HG02973 (cell line): ENCODE measurements around the gene DAND5.

ENCODE experiments used
- ATAC-seq: cut with Tn5 transposase; IDR thresholded peaks from one replicate; pipeline ENCODE4 v1.9.1; 2021; ENCODE audit warnings: moderate library complexity; ENCODE audit not compliant: unreplicated experiment

Gene DAND5, protein sequence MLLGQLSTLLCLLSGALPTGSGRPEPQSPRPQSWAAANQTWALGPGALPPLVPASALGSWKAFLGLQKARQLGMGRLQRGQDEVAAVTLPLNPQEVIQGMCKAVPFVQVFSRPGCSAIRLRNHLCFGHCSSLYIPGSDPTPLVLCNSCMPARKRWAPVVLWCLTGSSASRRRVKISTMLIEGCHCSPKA

DNA sequence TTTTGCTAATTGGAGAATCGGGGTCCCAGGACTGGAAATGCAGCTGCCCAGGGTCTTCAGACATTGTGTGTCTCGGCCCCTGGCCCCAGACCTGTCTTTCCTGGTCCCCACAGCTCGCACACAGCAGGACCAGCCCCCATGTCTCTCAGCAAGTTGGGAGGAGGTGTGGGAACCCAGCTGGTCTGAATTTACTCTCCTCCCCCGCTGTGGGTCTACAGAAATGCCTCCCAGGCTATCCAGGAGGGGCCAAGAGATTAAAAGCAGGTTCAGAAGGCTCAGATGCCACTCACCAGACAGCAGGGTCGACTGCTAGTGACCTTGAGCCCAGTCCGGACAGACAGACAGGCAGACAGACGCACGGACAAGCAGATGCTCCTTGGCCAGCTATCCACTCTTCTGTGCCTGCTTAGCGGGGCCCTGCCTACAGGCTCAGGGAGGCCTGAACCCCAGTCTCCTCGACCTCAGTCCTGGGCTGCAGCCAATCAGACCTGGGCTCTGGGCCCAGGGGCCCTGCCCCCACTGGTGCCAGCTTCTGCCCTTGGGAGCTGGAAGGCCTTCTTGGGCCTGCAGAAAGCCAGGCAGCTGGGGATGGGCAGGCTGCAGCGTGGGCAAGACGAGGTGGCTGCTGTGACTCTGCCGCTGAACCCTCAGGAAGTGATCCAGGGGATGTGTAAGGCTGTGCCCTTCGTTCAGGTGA, at the start of gene DAND5:
Gene DAND5 (plus strand): TSS at position 285 of the 697 bp plus-strand sequence. CDS start 85 bp downstream, at position 370.
- ATAC-seq: no peak

DNA sequence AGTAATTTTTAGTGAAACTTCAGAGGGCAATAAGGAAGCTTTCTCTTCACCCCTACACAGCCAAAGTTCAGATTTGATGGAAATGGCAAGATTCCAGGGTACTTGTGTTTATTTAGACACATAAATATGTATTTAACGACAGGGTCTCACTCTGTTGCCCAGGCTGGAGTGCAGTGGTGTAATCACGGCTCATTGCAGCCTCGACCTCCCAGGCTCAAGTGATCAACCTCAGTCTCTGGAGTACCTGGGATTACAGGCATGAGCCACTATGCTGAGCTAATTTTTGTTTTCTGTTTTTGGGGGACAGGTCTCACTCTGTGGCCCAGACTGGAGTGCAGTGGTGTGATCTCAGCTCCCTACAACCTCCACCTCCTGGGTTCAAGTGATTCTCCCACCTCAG, 48.3 kb upstream of the DAND5 start:
- no peak for ATAC-seq

DNA sequence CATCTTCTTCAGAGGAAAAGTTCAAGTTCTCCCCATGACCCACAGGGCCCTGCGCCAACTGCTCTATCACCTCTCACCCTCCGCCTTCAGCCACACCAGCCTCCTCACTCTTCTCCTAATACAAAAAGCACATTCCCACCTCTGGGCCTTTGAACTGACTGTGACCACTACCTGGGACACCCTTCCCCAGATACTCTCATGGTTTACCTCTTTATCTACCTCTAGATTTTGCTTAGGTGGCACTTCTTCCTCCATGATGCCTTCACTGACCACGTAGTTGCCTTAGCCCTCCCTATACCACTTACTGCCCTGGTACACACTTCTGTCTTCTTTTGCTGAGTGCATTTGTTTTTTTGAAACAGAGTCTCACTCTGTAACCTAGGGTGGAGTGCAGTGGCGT, 46.4 kb upstream of the DAND5 start:
- no peak for ATAC-seq

DNA sequence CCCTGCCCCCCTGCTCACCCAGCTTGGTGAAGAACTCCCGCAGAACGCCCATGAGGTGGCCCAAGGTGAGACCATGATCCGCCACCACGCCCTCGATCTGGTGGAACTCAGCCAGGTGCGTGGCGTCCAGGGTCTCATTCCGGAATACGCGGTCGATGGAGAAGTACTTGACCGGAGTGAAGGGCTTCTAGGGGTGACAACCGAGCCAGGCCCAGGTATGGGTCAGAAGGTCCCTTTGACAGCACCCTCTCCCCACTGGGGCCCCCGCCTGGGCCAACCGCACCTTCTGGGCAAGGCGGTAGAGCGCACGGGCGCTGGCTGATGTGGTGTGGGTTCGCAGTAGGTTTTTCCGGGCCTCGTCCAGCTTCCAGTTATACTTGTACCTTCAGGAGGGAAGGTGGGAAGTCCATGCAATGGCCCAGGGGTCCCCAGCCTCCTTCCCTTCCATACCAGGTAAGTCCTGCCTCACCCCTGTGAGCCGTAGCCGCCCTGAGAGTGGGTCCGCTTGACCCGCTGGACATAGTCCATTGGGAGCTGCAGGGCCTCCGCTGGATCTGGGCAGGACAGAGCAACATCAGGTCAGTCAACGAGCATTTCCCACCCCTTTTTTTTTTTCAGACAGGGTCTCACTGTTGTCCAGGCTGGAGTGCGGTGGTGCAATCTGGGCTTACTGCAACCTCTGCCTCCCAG, 44.6 kb upstream of the DAND5 start:
- ATAC-seq: no peak

DNA sequence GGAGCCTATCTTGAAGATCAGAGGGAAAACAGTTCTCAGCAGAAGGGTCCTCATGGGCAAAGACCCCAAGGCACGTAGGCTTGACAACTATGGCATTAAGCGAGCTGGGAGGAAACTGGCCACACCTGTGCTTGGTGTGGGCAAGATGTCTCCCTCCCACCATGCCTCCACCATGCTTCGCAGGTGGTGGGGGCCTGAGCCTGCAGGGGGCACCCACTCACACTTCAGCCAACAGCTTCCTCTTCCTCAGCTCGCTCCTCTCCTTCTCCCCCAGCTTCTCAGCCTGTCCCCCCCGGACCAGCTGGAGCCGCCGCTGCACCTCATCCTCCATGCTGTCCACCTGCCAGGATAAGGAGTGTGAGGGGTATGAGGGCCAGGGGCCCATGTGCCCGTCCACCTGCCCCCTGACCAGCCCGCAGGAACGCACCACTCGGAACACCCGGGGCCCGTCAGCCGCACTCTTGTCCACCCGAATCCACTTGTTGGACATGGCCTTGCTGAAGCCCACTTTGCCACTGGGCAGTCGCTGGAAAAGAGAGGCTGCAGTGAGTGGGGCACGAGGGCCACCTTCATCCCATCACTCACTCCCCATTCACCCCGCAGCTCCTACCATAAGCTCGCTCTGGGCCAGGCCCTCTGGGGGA, 39.3 kb upstream of the DAND5 start:
- no peak for ATAC-seq

DNA sequence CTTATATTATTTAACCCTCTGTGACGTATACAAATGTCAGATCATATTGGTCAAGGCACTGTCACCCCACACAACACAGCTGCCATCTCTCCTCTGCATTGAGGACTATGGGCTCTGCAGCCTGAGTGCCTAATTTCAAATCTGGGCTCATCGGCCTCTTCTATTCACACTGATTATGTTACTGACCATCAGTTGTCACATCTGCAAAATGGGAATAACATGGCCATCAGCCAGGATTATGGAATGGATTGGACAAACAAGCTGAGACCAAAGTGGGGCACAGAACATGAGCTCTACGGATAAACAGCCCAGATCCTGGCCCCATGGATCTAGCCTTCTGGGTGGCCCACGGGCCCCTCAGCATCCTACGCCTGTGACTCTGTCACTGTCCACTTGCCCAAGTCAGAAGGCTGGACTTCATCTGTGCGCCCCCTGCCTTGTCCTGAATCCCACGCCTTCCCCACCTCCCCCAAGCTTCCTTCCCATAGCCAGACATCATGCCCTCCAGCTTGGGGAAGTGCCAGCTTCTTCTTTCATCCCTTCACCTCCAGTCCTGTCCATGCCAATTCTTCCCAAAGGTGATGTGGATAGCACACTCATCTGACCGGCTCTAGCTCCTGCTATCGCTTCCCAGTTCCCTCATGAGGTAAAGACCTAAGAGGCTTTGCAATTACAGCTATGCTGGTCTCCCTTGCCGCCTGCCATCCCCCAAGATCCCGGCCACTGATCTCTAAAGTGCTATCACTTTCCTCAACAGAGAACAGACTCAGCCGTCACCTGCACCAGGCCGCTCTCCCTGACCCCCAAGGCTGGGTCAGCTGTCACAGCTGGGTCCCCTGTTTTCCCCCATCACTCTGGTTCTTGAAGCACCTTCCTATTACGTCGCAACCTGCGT, 36.7 kb upstream of the DAND5 start:
- no peak for ATAC-seq

DNA sequence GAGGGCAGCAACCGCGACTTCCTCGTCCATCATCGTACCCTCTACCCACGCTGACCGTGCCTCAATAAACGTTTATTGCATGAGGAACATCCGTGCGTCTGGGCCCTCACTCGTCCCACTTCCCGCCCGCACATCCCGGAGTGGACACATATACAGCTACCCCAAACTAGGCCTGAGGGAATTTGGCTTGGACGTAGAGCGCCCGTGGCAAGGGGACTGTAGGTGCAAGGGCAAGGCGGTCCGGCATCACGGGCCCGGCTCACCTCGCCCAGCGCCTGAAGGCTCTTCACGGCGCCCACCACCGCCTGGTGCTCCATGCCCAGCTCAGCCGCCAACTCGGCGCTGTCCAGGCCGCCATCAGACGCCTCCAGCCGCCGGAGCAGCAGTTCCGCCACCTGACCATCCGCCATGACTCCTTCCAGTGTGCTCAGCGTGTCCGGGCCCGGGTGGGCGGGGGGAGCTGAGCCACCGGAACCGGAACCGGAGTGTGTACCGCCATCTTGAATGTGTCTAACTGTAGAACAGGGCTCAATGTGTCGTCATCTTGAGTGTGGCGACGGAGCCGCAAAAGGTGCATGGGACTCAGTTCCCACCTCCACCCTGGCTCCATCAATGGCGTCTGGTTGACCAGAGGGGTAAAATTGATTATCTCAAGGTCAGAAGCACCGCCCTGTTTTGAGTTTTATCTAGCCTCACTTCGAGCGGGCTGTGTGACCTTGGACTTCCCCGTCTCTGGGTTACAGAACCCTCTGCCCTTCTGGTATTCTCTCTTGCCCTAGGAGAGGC, 35.9 kb upstream of the DAND5 start, which contains the start of gene FARSA:
Gene FARSA (minus strand): TSS at position 425 of the 786 bp plus-strand sequence. CDS start 15 bp downstream, at position 410.
- no peak for ATAC-seq

DNA sequence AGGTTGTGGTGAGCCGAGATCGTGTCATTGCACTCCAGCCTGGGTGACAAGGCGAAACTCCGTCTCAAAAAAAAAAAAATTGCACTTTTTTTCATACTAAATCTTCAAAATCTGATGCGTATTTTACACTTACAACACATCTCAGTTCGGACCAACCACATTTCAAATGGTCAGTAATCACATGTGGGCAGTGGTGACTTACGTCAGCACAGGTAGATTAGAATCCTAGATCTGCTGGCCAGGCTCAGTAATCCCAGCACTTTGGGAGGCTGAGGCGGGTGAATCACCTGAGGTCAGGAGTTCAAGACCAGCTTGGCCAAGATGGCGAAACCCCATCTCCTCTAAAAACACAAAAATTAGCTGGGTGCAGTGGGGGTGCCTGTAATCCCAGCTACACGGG, 34.3 kb upstream of the DAND5 start:
- no peak for ATAC-seq

DNA sequence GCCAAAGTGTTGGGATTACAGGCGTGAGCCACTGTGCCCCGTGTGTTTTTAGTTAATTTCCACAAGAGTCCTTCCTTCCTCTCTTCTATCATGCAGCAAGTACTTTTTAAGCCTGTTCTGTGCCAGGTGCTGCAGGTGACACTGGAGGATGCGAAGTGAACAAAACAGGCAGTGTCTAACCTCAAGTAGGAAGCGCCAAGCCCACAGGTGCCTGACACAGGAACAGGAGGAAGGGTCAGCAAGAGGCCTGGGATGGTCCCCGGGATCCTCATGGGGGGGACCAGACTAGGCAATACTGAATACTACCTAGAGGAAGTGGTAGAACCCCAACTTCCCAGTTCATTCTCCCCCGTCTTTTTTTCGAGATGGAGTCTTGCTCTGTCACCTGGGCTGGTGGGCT, 32.8 kb upstream of the DAND5 start:
- ATAC-seq: no peak

DNA sequence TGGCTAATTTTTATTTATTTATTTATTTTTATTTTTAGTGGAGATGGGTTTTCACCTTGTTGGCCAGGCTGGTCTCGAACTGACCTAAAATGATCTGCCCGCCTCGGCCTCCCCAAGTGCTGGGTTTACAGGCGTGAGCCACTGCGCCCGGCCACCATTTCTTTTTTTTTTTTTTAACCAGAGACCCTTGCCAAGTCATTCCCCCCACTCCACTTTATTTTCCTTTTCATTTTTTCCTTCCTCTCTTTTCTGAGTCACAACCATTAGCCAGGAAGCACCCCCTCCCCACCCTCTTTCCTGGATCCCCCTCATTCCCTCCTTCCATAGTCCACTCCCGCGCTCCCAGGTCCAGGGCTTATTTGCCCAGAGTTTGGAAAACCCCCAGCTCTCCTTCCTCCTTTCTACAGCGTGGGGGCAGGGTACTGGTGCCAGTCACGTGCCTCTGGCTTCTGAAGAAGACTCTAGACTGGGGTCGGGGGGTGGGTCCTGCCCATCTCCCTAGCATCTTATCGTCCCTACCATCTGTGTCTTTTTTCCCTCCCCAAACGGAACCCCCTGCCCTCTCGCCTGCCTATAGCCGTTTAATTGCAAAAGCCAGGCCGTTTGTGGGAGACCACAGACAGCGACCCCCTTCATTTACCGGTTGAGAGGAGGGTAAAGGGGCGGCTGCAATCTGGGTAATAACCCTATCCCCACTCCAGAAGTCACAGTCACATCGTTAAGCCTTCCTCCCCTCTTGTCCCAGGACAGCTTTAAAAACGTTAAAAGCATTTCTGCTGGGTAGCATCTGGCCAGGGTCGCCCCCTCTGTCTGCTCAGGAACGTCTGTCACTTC, 32.1 kb upstream of the DAND5 start:
- no peak for ATAC-seq

DNA sequence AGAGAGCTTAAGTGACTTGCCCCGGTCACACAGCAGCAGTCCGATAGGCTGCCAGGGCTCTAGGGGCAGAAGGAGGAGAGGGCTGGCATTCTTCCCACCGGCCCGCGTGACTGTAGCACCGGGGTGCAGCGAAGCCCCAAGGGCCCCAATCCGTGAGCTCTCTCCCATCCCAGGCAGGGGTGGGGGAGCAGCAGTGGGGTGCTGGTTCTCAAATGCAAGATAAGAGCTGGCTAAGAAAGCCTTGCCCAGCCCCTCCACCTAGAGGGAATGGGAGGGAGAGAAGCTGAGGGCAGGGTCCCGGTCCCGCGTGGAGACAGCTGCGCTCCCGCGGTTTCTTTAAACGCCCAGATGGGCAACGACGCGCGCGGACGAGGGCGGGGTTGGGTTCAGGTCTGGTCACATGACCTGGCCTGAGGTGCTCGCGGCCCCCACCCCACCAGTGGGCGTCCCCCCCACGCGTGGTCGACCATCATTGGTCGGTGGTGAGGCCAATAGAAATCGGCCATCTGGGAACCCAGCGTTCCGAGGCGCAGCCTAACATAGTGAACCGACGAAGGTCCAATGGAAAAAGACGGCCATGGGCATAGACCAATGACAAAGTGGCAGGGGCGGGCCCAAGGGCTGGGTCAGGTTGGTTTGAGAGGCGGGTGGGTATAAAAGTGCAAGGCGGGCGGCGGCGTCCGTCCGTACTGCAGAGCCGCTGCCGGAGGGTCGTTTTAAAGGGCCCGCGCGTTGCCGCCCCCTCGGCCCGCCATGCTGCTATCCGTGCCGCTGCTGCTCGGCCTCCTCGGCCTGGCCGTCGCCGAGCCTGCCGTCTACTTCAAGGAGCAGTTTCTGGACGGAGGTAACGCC, 31.2 kb upstream of the DAND5 start, which contains the start of gene CALR:
Gene CALR (plus strand): TSS at position 683 of the 852 bp plus-strand sequence. CDS start 71 bp downstream, at position 754.
- peak; percentile 76 for ATAC-seq

DNA sequence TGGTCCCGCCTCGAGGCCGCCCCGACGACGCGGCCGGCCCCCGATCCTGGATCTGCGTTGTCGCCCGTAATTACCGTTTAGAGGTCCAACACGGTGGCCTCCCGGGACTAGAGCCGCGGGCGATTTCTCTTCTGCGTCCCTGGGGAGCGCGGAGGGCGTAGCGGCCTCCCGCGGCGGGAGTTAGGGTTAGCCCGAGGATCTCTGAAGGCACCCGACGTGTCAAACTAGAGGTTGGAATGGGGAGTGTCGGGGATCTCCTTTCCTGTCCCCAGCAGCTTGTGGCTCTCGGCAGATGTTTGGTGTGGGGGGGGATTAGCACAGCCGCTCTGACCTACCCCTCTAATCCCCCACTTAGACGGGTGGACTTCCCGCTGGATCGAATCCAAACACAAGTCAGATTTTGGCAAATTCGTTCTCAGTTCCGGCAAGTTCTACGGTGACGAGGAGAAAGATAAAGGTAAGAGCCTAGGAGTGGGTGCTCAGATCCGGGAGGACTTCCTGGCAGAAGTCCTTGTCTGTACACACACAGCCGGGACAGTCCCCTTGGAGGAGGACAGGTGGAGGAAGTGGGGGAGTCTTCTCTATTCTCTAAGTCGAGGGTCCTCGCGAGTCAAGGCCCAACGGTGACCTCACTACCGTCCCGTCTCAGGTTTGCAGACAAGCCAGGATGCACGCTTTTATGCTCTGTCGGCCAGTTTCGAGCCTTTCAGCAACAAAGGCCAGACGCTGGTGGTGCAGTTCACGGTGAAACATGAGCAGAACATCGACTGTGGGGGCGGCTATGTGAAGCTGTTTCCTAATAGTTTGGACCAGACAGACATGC, 30.4 kb upstream of the DAND5 start:
- ATAC-seq: no peak

DNA sequence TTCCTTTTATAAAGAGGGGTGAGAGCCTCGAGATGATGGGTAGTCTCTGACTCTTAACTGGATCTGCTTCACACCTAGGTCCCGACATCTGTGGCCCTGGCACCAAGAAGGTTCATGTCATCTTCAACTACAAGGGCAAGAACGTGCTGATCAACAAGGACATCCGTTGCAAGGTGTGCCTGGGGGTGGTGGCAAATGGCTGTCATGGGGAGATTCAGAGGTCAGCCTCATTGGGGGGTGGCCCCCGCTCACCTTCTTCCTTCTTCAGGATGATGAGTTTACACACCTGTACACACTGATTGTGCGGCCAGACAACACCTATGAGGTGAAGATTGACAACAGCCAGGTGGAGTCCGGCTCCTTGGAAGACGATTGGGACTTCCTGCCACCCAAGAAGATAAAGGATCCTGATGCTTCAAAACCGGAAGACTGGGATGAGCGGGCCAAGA, 29.4 kb upstream of the DAND5 start:
- no peak for ATAC-seq

DNA sequence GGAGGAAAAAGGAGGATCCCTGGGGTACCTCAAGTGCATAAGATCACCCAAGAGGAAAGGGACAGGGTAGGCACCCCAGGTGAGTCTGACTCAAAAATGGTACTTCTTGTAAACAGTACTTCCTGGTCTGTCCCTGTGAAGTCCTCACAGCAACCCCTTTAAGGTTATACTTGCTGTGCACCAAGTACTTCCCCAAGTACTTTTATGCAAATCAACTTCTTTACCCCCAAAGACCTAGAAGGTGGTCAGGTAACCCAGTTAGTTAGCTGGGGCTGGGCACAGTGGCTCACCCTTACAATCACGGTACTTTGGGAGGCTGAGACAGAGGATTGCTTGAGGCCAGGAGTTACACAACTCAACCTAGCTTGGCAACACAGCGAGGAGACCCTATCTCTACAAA, 28.5 kb upstream of the DAND5 start:
- ATAC-seq: no peak

DNA sequence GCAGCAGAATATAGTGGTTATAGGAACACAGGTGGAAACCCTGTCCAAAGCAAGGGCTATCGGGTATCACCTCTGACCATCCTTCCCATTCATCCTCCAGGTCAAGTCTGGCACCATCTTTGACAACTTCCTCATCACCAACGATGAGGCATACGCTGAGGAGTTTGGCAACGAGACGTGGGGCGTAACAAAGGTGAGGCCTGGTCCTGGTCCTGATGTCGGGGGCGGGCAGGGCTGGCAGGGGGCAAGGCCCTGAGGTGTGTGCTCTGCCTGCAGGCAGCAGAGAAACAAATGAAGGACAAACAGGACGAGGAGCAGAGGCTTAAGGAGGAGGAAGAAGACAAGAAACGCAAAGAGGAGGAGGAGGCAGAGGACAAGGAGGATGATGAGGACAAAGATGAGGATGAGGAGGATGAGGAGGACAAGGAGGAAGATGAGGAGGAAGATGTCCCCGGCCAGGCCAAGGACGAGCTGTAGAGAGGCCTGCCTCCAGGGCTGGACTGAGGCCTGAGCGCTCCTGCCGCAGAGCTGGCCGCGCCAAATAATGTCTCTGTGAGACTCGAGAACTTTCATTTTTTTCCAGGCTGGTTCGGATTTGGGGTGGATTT, 25.8 kb upstream of the DAND5 start:
- ATAC-seq: no peak

DNA sequence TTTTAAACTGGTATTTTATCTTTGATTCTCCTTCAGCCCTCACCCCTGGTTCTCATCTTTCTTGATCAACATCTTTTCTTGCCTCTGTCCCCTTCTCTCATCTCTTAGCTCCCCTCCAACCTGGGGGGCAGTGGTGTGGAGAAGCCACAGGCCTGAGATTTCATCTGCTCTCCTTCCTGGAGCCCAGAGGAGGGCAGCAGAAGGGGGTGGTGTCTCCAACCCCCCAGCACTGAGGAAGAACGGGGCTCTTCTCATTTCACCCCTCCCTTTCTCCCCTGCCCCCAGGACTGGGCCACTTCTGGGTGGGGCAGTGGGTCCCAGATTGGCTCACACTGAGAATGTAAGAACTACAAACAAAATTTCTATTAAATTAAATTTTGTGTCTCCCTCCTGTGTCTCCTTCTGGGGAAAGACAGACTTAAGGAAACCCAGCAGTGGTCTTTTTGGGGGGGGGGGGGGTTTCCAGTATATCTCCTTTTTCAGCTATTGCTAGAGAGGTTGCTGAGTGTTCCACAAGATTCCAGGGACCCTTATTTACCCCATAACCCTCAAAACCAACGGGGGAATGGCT, 25.2 kb upstream of the DAND5 start:
- ATAC-seq: no peak
